ENCODE measurements around the gene PNKD. TPM values are rescaled to one million over a fixed set of nuclear protein-coding genes. Genes with fewer than 3 reads are reported as not detected.

PNKD gene
- total and polyA plus RNA-seq, 2 of the 8 experiments (the other 6 are each of a cell fraction or from before 2014, with no cell fraction given), result 43.9 to 65.4 TPM

DNA sequence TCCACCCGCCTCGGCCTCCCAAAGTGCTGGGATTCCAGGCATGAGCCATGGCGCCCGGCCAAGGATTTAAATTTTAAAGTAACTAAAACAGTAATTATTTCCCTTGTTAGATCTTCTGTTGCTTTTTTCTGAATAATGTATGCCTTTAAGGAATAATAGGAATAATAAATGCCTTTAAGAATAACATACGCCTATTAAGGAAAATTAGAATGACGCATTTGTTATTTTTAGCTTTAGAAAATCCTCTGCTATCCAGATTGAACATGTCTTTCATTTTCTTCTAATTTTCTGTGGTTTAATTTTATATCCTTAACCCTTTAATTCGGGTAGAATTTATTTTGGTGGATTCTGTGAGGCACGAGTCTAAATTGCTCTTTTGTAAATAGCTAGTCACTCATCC, 45.1 kb downstream of the PNKD start (continued):
- TF ChIP-seq CHD7 (IDR thresholded peaks at IDR 0.05; ENCODE audit: insufficient replicate concordance, low read length) (no peak), SIN3A (conservative IDR thresholded peaks at IDR 0.05 in 1 of 2, IDR thresholded peaks at IDR 0.05 in 1 of 2; ENCODE audit: low read depth in 1 of 2, low read length in 2 of 2) (no peak), KDM1A (IDR thresholded peaks at IDR 0.05; ENCODE audit: borderline replicate concordance, low read length) (no peak), EGR1 (IDR thresholded peaks at IDR 0.05; ENCODE audit: borderline replicate concordance, low read depth, low read length) (no peak), CHD2 (IDR thresholded peaks at IDR 0.05; ENCODE audit: low read length) (no peak), CREB1 (IDR thresholded peaks at IDR 0.05) (no peak), GTF2F1 (IDR thresholded peaks at IDR 0.05; ENCODE audit: borderline replicate concordance, low read depth, low read length) (no peak), SP1 (IDR thresholded peaks at IDR 0.05; ENCODE audit: low read depth, low read length) (no peak)
- TF ChIP-seq, protein P1, sequence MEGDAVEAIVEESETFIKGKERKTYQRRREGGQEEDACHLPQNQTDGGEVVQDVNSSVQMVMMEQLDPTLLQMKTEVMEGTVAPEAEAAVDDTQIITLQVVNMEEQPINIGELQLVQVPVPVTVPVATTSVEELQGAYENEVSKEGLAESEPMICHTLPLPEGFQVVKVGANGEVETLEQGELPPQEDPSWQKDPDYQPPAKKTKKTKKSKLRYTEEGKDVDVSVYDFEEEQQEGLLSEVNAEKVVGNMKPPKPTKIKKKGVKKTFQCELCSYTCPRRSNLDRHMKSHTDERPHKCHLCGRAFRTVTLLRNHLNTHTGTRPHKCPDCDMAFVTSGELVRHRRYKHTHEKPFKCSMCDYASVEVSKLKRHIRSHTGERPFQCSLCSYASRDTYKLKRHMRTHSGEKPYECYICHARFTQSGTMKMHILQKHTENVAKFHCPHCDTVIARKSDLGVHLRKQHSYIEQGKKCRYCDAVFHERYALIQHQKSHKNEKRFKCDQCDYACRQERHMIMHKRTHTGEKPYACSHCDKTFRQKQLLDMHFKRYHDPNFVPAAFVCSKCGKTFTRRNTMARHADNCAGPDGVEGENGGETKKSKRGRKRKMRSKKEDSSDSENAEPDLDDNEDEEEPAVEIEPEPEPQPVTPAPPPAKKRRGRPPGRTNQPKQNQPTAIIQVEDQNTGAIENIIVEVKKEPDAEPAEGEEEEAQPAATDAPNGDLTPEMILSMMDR (IDR thresholded peaks at IDR 0.05; ENCODE audit: control extremely low read depth in 1 of 3, insufficient read depth in 1 of 3, low read depth in 1 of 3, low read length in 3 of 3), result no peak
